Posterior cingulate gyrus (tissue), 11 donors: Measurements from ENCODE around the gene RPA1.
"Not testable (repeated sequence)": the region's sequence is repeated elsewhere in the genome, so short reads cannot be mapped to it uniquely, and the experiment has no call there.

Experiments used
- DNase-seq, 10 donors: peaks; one replicate each; pipeline versions ENCODE4 v3.0.0 to v3.0.0-alpha.2; 2020 to 2021; ENCODE audit warnings: mixed read lengths in 3 of 10
- intact Hi-C: fragments of 100-400 bp; cut with DNase I; formaldehyde crosslinking; loops from one replicate; pipeline ENCODE4 v1.15.1; 2023

RPA1 gene

DNA sequence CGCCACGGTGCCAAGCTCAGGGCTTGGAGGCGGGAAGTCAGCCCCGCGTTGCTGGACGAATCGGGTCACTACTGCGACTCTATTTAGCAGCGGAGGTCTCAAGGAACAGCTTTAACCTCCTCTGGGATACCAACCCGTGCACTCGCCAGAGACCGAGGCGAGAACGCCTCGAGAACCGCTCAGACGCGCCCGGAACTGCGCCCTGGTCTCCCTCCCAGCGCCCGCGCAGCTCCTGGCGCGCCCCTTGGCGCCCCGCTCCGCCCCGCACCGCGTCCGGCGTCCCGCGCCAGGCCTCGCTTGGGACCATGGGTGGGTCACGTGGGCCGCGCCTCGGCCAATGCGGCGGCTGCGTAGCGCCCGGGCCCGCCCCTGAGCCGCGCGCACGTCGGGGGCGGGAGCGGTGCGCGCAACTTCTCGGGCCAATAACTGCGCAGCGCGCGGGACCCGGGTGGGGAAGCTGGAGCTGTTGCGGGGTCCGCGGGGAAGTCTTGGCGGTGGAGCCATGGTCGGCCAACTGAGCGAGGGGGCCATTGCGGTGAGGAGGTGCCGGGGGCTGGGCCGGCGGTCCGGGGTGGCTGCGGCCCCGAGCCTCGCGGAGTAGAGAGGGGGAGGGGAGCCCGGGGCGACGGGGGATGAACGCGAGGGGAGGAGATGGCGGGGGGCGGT is at the start of gene RPA1, which contains the start of gene SMYD4:
Gene RPA1, plus strand, starts transcription at position 414 of the 666 bp plus-strand sequence. Its CDS starts 89 bp downstream, at position 503.
Gene SMYD4, minus strand, starts transcription at position 311 of the 666 bp plus-strand sequence. CDS start 1,908 bp downstream, outside the sequence.
- intact Hi-C loops = no loop called here

DNA sequence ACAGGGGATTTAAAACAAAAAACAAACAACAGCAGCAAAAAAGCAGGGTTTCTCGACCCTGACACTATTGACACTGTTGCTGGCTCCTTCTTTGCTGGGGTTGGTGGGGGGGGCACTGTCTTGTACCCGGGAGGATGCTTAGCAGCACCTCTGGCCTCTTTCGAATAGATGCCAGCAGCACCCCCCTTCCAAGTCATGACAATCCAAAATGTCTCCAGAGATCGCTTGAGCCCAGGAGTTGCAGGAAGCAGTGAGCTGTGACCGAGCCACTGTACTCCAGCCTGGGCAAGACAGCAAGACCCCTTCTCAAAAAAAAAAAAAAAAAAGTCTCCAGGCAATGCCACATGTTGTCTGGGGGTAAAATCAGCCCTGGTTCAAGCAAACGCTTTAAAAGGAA is 47.6 kb upstream of the RPA1 start:
- intact Hi-C loops = loop anchor here (5.0 kb wide), 1 partner anchor 60 kb away; the partner anchor contains the start of gene WDR81
- DNase-seq = peak in 1 of 10 donors; percentile 56

More for the DNA sequence above, at the start of gene RPA1, which contains the start of gene SMYD4:
- DNase-seq = peak; percentile 82 to 98 (median 88)

DNA sequence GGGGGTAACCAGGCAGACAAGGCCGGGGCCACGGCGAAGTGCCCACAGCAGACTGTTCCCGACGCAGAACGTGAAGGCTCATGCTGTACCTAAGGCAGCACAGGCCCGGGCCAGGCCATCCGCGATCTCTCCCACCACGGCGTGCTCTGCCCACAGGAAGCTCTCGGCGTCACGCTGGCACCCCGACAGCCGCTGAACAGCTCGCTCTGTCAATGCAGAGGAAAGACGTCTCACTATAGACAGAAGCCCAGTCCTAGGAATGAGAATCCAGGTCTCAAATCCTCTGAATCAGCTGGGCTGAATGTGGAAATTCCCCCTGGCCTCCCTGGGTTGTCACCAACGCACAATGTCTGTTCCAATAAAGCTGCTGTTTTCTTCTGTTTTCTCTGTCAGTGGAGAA is 46.5 kb upstream of the RPA1 start:
- DNase-seq = peak in 3 of 10 donors; percentile 52 to 82 (median 70)
- intact Hi-C loops = loop anchor here (5.0 kb wide), 1 partner anchor 61 kb away; the partner anchor contains the start of gene WDR81

DNA sequence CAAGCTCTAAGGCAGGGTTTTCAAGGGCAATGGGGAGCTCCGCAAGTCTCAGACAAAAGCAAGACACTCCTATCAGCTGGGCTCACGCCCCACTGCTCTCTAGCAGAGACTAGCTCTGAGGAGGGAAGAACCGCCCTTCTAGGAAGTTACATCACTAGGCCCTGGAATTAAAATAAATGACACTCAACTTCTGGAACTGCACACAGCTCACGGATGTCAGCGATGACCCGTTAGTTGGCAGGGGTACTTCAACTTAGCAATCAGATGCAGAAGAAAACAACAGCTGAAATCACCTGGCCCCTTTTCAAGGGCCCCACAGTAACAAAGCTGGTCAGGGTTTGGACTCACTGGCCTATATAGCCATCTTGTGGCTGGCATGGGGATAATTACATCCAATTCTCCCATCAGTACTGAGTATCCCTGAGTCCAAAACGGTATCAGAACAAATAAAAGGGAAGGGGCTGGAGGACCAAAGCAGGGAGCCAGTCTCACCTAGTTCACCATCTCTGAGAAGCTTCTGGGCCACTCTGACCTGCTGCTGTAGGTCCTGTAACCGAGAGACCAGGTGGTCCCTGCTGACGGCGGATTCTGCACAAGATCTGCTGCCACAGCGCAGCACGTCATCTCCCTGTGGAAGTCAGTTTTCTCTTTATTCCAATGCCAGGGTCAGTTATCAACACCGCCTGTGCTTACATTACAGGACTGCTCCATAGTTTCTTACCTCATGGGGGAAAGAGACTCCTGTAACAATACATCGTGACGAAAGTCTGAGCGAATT is 45.8 kb upstream of the RPA1 start:
- intact Hi-C loops = loop anchor here (5.0 kb wide), 1 partner anchor 62 kb away; the partner anchor contains the start of gene WDR81
- DNase-seq = peak in 5 of 10 donors; percentile 22 to 75 (median 39)

DNA sequence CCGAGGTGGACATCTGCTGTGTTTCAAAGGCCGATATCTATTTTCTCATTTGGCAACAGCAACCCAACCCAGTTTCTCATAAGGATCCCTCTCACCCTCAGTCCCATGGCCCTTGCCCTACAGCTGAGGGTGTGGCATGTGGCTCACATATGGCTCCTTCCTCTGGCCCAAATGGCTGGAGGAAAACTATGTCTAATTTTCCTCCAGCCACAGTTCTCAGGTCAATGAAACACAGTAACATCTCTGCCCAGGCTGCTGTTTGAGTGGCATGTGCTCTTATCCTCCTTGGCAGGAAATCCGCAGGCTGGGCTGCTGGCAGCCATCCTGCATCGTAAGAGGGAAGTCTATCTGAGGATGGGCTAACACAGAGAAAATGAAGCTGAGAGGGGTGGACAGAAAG is 43.9 kb upstream of the RPA1 start:
- DNase-seq = peak in 3 of 10 donors; percentile 45 to 76 (median 71)
- intact Hi-C loops = no loop called here

DNA sequence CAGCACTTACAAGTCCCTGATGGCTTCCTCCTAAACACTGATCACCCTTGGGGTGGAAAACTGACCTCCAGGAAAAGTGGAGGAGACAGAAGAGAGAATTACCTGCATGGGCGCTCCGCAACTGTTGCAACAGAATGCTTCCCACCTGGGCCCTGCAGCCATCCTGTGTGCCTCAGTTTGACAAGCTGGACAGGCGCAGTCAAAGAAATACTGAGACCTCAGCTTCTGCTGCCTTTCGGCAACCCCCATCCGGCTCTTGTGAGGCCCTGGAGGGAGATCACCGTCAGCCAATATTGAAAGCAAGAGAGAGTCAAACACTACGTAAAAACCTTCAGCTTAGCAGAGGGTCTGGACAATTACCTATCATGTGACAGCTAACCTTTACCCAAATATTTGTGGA is 43.1 kb upstream of the RPA1 start:
- intact Hi-C loops = no loop called here
- peak in 3 of 10 donors; percentile 16 to 55 (median 52) for DNase-seq

DNA sequence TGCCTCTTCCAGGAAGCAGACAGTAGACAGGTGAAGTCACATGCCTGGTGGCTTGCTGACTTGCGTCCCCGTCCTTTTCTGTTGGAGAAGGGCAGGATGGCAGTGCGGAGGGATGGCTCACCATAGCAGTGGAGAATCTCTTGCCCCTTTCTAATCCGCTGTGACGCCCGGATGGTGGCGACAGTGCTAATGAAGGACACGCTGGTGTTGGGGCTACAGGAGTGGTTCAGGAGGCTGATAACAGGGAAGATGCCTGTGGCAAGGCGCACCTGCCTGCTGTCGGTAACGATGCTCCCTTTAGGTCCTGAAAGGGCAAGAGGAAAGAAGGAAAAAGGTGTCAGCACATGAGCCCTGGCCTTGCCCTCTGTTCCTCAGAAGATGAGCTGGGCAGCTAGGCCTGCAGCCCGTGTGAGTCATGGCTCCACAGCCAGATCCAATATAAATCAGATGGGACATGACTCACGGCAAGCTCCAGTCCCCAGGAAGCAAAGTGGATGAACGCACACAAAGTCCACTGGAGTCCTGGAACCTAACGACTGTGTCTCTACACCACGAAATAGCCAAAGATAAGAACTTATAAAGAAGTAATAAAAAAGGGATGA is 42.4 kb upstream of the RPA1 start:
- peak in 2 of 10 donors; percentile 54 to 75 for DNase-seq
- intact Hi-C loops = no loop called here

DNA sequence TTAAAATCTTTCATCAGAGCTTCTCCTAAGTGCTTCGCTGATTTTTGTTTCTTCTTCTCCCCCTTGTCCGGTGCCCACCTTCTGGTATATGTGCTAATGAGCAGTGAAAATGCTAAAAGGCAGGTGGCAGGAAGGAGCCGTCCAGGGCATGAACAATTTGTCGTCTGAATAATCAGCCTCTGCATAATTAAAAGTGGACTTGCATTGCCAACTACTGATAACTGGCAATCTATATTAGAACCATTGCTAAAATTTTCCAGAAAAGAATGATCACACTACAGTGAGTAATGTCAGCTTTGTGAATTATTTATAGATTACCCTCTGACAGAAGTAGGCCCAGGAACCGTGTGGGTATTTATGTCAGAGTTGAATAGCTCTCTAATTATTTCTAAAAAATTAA is 39.9 kb upstream of the RPA1 start:
- DNase-seq = peak in 2 of 10 donors; percentile 4 to 19
- intact Hi-C loops = no loop called here

DNA sequence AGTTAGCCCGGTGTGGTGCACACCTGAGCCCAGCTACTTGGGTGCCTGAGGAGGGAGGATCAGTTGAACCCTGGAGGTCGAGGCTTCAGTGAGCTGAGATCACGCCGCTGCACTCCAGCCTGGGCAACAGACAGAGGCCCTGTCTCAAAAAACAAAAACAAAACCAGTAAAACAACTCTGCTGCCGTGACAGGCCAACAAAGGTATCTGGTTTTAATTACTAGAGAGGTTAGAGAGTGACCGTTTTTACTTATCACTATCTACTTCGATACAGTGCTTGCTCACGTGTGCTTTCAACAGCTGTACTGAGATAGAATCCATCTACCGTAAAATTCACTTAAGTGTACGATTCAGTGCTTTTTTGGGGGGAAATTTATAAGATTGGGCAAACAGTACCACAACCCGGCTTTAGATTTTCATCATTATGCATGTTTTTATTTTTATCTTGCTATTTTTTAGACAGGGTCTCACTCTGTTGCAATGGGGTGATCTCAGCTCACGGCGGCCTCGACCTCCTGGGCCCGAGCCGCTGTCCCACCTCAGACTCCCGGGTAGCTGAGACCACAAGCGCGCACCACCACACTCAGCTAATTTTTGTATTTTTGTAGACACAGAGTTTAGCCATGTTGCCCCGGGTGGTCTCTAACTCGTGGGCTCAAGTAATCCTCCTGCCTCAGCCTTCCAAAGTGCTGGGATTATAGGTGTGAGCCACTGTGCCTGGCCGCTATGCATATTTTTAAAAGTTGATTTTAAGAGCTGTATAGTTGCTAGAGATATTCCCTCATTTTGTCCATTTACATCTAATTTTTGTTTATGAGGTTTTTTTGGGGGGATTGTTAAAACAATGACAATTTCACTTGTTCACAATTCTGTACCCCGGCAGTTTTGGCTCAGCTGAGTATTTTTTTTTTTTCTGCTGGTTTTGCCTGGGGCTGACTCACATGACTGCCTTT is 37.0 kb upstream of the RPA1 start:
- DNase-seq = peak in 3 of 10 donors; percentile 49 to 78 (median 57)
- intact Hi-C loops = no loop called here

DNA sequence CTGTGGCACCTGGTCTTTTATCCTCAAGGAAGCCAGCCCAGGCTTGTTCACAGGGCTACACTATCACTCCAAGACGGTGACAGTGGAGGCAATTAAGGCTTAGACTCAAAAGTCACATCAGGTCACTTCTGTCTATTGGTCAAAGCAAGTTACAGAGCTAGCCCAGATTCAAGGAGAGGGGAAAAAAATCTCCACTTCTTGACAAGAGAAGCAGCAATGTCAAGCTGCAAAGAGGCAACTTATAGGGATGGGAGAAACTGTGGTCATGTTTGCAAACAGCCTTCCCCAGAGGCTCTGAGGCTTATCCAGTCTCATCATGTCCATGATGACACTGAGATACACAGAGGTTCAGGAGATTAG is 36.4 kb upstream of the RPA1 start:
- intact Hi-C loops = no loop called here
- peak in 2 of 10 donors; percentile 9 to 21 for DNase-seq

DNA sequence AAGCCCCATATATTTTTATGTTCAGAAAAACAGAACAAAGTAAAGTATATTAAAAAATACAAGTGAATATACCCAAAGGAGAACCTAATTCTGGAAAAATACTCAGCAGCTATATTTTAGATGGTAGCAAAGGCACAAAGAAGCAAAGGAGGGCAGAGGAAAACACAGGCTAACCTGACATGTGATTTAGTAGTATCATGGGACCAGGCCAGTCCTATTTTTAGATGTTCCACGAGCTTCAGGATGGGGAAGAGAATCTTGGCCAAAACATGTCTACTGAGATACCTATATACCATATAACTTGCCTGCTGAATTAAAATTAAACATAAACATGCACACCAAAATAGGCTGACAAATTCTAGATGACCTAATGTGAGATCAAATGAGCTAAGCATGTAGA is 33.0 kb upstream of the RPA1 start:
- intact Hi-C loops = no loop called here
- no peak for DNase-seq

DNA sequence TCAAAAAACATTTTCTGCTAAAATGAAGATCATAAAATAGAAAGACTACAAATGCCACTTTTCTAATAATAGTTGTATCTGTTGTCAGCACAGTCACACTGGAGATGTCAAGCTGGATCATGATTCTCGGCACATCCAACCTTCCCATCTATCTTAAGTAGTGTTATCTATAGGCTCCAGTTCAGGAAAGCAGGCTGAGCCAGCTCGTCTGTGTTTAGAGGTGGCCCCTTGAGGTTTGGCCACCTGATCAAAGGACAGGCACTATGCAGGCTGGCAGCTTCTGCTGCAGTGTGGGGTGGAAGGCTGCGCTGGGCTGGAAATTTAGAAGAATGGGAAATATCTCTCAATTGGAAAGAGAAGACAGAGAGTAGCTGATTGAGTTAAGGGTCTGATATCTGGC is 32.5 kb upstream of the RPA1 start:
- intact Hi-C loops = no loop called here
- DNase-seq = peak in 2 of 10 donors; percentile 45 to 68

DNA sequence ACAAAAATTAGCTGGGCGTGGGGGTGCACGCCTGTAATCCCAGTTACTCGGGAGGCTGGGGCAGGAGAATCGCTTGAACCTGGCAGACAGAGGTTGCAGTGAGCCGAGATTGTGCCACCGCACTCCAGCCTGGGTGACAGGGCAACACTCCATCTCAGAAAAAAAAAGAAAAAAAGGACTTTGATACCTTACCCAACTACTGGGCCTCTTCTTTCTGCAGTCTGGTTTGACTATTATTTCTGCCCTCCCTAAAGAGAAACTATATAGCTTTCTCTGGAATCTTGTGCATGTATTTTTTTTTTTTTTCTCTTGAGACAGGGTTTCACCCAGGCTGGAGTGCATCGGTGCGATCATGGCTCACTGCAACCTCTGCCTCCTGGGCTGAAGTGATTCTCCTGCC is 32.0 kb upstream of the RPA1 start:
- DNase-seq = peak in 1 of 10 donors; percentile 59
- intact Hi-C loops = not testable (repeated sequence)

DNA sequence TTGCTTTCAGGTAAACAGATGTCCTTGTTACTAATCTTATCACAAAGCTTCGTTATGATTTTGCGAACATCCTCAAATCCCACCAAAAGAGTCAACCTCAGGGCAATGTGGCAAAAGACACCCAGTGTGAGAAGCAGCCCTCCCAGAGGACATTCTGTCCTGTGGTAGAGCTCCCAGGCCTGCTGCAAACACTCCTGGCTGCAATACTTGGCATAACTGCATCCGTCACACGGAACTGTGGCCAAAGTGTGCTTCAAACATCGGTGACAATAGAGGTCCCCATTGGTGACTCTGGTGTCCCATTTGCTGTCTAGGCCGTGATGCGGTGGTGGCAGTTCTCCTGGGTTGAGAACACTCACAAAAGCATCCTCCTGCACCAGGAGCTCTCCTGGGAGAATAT is 29.6 kb upstream of the RPA1 start:
- intact Hi-C loops = no loop called here
- peak in 2 of 10 donors; percentile 6 to 42 for DNase-seq

DNA sequence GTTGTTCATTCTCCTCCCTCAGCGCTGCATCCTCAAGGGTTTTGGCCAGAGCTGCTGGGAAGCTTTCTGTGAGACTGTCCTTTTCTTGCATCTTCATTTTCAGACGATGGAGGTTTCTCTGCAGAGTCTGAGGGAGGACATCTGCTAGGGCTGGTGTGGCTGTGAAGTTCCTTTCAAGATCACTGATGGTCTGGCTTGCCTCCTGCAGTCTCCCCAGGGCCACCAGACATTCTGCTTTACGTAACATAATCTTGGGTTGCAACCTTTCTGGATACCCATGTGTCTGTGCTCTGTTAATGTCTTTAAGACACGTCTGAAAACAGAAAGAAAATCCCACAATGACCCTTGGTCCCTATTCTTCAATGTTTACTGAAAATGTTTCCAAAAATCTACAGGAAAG is 29.1 kb upstream of the RPA1 start:
- intact Hi-C loops = no loop called here
- no peak for DNase-seq

DNA sequence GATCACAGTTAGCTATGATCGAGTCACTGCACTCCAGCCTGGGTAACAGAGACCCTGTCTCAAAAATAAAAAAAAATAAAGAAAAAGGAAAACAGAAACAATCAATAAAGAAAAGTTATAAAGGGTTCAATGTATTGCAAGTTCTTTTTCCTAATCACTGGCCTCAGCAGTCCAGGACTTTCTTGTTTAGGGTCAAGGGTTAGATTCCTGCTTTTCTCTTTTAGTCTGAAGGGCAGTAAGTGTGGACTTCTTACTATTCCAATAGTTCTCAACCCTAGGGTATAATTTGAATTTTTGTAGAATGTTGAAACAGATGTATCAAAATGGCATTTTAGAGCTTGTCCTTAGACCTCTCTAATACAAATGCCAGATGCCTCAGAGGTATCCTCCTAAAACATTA is 27.4 kb upstream of the RPA1 start:
- intact Hi-C loops = no loop called here
- DNase-seq = no peak

DNA sequence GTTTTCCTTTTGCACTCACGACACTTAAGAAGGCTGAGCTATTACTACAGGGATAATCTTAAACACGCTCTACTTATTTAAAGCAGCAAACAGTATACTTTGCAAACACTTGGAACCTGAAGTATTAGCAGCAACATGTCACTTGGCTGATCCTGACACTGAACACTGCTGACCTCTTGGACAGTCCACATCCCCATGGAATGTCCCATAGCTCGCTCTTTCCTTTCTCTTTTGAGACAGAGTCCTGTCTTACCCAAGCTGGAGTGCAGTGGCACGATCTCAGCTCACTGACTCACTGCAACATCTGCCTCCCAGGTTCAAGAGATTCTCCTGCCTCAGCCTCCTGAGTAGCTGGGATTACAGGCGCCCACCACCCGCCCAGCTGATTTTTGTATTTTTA is 26.5 kb upstream of the RPA1 start:
- intact Hi-C loops = no loop called here
- peak in 1 of 10 donors; percentile 27 for DNase-seq

DNA sequence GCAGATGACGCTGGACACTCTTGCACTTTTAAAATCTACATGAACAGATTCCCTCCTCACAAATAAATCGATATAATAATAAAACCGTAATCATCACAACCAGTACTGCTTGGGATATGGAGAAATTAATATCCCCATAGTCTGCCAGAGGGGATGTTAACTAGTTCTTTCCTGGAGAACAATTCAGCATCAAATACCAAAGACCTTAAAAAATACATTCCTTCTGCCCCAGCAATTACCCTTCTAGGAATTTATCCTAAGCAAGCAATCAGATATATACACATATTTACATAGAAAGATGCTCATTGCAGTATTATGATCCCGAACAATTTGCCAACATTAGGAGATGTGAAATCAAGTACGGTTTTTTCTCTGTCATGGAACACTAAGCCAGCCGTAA is 21.9 kb upstream of the RPA1 start:
- intact Hi-C loops = no loop called here
- DNase-seq = no peak

DNA sequence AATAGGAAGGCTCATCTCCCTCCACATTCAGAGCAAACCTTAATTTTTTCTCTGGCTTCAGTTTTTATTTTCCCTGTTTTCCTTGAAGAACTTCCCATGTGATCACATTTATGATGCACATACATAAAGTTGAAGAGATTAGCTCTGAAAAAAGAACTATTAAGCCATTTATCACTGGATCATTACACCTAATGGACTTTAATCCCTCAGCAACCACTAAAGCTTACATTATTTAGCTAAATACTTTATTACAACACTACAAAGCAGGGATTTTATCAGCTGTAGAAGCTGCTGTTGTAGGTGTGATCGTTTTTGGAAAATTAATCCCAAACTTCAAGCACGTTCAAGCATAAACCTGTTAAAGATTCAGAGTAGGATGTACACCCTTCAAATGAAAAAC is 21.2 kb upstream of the RPA1 start:
- intact Hi-C loops = no loop called here

DNA sequence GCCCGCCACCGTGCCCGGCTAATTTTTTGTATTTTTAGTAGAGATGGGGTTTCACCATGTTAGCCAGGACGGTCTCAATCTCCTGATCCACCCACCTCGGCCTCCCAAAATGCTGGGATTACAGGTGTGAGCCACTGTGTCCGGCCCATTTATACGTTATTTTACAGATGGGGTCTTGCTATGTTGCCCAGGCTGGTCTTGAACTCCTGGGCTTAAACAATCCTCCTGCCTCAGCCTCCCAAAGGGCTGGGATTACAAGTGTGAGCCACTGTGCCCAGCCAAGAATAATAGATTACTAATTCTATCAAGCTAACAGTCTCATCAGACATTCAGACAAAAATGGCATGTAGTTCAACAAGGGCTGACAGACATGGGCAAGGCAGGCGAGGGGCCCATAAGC is 20.0 kb upstream of the RPA1 start:
- DNase-seq = peak in 1 of 10 donors; percentile 33
- intact Hi-C loops = not testable (repeated sequence)

More for the DNA sequence above, 21.2 kb upstream of the RPA1 start:
- no peak for DNase-seq
